SJCRH30 (cell line): ENCODE data around the gene UGT1A6. TPM values are rescaled to one million over a fixed set of nuclear protein-coding genes. Genes with fewer than 3 reads are reported as not detected.

Source experiments
- DNase-seq, 2 experiments: peaks; one replicate each; pipeline ENCODE4 v3.0.0-alpha.2; 2015 to 2020
- H3K27ac ChIP-seq: fragments of 250-450 bp; sonication (Bioruptor Pico); 2 replicates; pipeline ENCODE4 v1.5.1; 2020; ENCODE audit warnings: mild to moderate bottlenecking, moderate library complexity
- H3K27me3 ChIP-seq: fragments of 250-450 bp; sonication (Bioruptor Pico); 2 replicates; pipeline ENCODE4 v1.5.1; 2020; ENCODE audit warnings: mild to moderate bottlenecking, moderate library complexity
- H3K36me3 ChIP-seq: fragments of 250-450 bp; sonication (Bioruptor Pico); 2 replicates; pipeline ENCODE4 v1.5.1; 2020; ENCODE audit warnings: mild to moderate bottlenecking, moderate library complexity
- H3K4me1 ChIP-seq: fragments of 250-450 bp; sonication (Bioruptor Pico); 2 replicates; pipeline ENCODE4 v1.5.1; 2020; ENCODE audit warnings: mild to moderate bottlenecking, moderate library complexity
- H3K4me3 ChIP-seq: fragments of 250-450 bp; sonication (Bioruptor Pico); 2 replicates; pipeline ENCODE4 v1.5.1; 2020; ENCODE audit warnings: mild to moderate bottlenecking, moderate library complexity
- H3K9me3 ChIP-seq: fragments of 250-450 bp; sonication (Bioruptor Pico); replicated peaks from 2 replicates; pipeline ENCODE4 v1.5.1; 2020; ENCODE audit warnings: mild to moderate bottlenecking, moderate library complexity
- total RNA-seq: library from RNA; depleted of rRNA; stranded (reverse); fragments of >200 nt; shearing (Covaris generic); gene quantifications from 2 replicates; pipeline ENCODE4 v1.2.3, GENCODE V29; 2014

Gene UGT1A6
- total RNA-seq, 1 experiment from 2014 or later = not detected

DNA sequence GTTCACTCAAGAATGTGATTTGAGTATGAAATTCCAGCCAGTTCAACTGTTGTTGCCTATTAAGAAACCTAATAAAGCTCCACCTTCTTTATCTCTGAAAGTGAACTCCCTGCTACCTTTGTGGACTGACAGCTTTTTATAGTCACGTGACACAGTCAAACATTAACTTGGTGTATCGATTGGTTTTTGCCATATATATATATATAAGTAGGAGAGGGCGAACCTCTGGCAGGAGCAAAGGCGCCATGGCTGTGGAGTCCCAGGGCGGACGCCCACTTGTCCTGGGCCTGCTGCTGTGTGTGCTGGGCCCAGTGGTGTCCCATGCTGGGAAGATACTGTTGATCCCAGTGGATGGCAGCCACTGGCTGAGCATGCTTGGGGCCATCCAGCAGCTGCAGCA lies 67.4 kb downstream of the UGT1A6 start, which contains the start of gene UGT1A1:
UGT1A1 (plus strand) TSS at position 228 of the 400 bp plus-strand sequence; CDS start at position 246, 18 bp downstream.
- no peaks in the 10 kb centered on the region for H3K36me3 ChIP-seq
- no peaks in the 10 kb centered on the region for H3K4me1 ChIP-seq
- no peak within 1 kb of the TSS for H3K4me3 ChIP-seq
- H3K27ac ChIP-seq = no peak within 1 kb of the TSS
- no peaks in the 10 kb centered on the region for H3K9me3 ChIP-seq
- no peak for DNase-seq
- no peaks in the 10 kb centered on the region; the same call in 1 of the 2 replicates for H3K27me3 ChIP-seq

- Histone ChIP-seq H3K4me1 (no peaks in the 10 kb centered on the region), H3K27me3 (no peaks in the 10 kb centered on the region; the same call in 1 of the 2 replicates), H3K36me3 (no peaks in the 10 kb centered on the region), H3K4me3 (no peak overlapping the region), H3K27ac (no peak overlapping the region), H3K9me3 (no peaks in the 10 kb centered on the region)
- DNase-seq = no peak
Measured at GRCh38 chr2:233761040-233761769, 68.5 kb downstream of the UGT1A6 start.

- no peaks in the 10 kb centered on the region; the same call in 1 of the 2 replicates for H3K27me3 ChIP-seq
- no peak overlapping the region for H3K27ac ChIP-seq
- no peaks in the 10 kb centered on the region for H3K4me1 ChIP-seq
- no peaks in the 10 kb centered on the region for H3K36me3 ChIP-seq
- H3K4me3 ChIP-seq = no peak overlapping the region
- no peak for DNase-seq
- H3K9me3 ChIP-seq = no peaks in the 10 kb centered on the region
Measured at GRCh38 chr2:233764264-233764663, 71.6 kb downstream of the UGT1A6 start.

DNA sequence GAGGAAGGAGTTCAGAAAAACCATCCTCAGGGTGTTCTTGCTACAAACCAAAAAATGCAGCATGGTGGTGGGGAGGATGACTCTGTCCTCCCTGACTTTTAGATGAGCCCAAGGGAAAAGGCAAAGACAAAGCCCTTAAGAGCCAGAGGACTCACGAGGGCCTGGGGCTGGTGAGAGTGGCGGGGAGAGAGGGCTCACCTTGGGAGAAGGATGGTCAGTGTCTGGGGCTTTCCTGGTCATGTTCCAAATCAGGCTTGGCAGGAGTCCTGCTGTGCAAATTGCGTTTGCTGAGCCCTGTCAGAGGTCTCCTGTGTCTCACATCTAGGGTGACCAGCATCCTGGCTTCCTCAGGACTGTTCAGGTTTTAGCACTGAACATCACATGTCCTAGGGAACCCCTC lies 72.1 kb downstream of the UGT1A6 start:
- no peaks in the 10 kb centered on the region for H3K9me3 ChIP-seq
- no peaks in the 10 kb centered on the region; the same call in 1 of the 2 replicates for H3K27me3 ChIP-seq
- no peak overlapping the region for H3K4me3 ChIP-seq
- H3K27ac ChIP-seq = no peak overlapping the region
- H3K36me3 ChIP-seq = no peaks in the 10 kb centered on the region
- DNase-seq = no peak
- H3K4me1 ChIP-seq = no peaks in the 10 kb centered on the region

DNA sequence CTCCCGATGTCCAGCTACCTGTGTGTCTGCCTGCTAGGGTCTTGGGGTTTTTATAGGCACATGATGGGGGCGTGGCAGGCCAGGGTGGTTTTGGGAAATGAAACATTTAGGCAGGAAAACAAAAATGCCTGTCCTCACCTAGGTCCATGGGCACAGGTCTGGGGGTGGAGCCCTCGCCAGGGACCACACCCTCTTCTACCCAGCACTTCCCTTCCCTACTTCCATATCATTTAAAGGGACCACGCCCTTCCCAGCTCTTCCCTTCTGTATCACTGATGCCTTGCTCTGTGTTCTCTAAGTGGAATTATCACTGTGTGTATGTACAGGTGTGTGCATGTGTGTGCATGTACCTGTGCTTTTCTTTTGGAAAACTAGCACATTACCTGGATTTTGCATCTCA lies 73.7 kb downstream of the UGT1A6 start:
- H3K36me3 ChIP-seq = no peaks in the 10 kb centered on the region
- no peak overlapping the region for H3K27ac ChIP-seq
- no peaks in the 10 kb centered on the region for H3K9me3 ChIP-seq
- H3K4me1 ChIP-seq = no peaks in the 10 kb centered on the region
- DNase-seq = no peak
- H3K4me3 ChIP-seq = no peak overlapping the region
- peaks cover 8% of the 10 kb centered on the region; the same call in 1 of the 2 replicates for H3K27me3 ChIP-seq

DNA sequence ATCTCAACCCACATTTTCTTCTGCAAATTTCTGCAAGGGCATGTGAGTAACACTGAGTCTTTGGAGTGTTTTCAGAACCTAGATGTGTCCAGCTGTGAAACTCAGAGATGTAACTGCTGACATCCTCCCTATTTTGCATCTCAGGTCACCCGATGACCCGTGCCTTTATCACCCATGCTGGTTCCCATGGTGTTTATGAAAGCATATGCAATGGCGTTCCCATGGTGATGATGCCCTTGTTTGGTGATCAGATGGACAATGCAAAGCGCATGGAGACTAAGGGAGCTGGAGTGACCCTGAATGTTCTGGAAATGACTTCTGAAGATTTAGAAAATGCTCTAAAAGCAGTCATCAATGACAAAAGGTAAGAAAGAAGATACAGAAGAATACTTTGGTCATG lies 75.4 kb downstream of the UGT1A6 start:
- Histone ChIP-seq H3K36me3 (no peaks in the 10 kb centered on the region), H3K9me3 (no peaks in the 10 kb centered on the region)

DNA sequence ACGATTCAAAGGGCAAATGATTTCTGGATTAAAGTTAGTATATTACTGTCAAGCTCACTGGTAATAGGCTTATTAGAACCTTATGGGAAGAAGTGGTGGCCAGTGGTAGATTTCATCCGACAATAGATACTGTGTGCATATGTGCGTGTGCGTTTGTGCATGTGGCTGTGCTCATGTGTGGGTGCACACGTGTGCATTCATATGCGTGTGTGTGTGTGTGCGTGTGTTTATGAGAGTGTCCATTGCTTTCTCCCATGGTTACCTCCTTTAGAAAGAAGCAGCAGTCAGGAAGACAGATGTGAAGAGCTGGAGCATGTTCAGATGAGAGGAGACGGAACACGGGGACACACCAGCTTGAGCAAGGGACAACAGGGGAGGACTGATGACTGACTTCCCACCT lies 76.6 kb downstream of the UGT1A6 start:
- Histone ChIP-seq H3K9me3 (no peaks in the 10 kb centered on the region), H3K36me3 (no peaks in the 10 kb centered on the region), H3K4me1 (no peaks in the 10 kb centered on the region), H3K27me3 (peaks cover 8% of the 10 kb centered on the region; the same call in 1 of the 2 replicates), H3K27ac (no peak overlapping the region), H3K4me3 (no peak overlapping the region)
- DNase-seq = no peak

More for the DNA sequence above, 75.4 kb downstream of the UGT1A6 start:
- Histone ChIP-seq H3K27ac (no peak overlapping the region), H3K4me1 (no peaks in the 10 kb centered on the region), H3K27me3 (peaks cover 8% of the 10 kb centered on the region; the same call in 1 of the 2 replicates), H3K4me3 (no peak overlapping the region)
- DNase-seq = no peak

DNA sequence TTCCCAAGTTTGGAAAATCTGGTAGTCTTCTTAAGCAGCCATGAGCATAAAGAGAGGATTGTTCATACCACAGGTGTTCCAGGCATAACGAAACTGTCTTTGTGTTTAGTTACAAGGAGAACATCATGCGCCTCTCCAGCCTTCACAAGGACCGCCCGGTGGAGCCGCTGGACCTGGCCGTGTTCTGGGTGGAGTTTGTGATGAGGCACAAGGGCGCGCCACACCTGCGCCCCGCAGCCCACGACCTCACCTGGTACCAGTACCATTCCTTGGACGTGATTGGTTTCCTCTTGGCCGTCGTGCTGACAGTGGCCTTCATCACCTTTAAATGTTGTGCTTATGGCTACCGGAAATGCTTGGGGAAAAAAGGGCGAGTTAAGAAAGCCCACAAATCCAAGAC lies 79.5 kb downstream of the UGT1A6 start:
- H3K4me3 ChIP-seq = no peak overlapping the region
- peaks cover 8% of the 10 kb centered on the region; the same call in 1 of the 2 replicates for H3K27me3 ChIP-seq
- no peaks in the 10 kb centered on the region for H3K4me1 ChIP-seq
- H3K9me3 ChIP-seq = no peaks in the 10 kb centered on the region
- H3K36me3 ChIP-seq = no peaks in the 10 kb centered on the region
- no peak for DNase-seq
- H3K27ac ChIP-seq = no peak overlapping the region

GRCh38 chr2:233772583-233772982 lies 79.9 kb downstream of the UGT1A6 start:
- DNase-seq = no peak
- Histone ChIP-seq H3K4me1 (no peaks in the 10 kb centered on the region), H3K27me3 (peaks cover 8% of the 10 kb centered on the region; the same call in 1 of the 2 replicates), H3K4me3 (no peak overlapping the region), H3K9me3 (no peaks in the 10 kb centered on the region), H3K36me3 (no peaks in the 10 kb centered on the region), H3K27ac (no peak overlapping the region)

- no peaks in the 10 kb centered on the region for H3K9me3 ChIP-seq
- H3K4me1 ChIP-seq = no peaks in the 10 kb centered on the region
- H3K4me3 ChIP-seq = no peak overlapping the region
- peaks cover 8% of the 10 kb centered on the region; the same call in 1 of the 2 replicates for H3K27me3 ChIP-seq
- H3K36me3 ChIP-seq = no peaks in the 10 kb centered on the region
- H3K27ac ChIP-seq = no peak overlapping the region
- no peak for DNase-seq
Measured at GRCh38 chr2:233773854-233774253, 81.2 kb downstream of the UGT1A6 start.

GRCh38 chr2:233775414-233775813 lies 82.7 kb downstream of the UGT1A6 start:
- no peaks in the 10 kb centered on the region for H3K9me3 ChIP-seq
- H3K4me1 ChIP-seq = no peaks in the 10 kb centered on the region
- H3K36me3 ChIP-seq = no peaks in the 10 kb centered on the region
- no peak overlapping the region for H3K4me3 ChIP-seq
- no peak overlapping the region for H3K27ac ChIP-seq
- no peak for DNase-seq
- 0 out of 2 replicates have a peak, but pooled peaks cover 4% of the 10 kb centered on the region for H3K27me3 ChIP-seq

DNA sequence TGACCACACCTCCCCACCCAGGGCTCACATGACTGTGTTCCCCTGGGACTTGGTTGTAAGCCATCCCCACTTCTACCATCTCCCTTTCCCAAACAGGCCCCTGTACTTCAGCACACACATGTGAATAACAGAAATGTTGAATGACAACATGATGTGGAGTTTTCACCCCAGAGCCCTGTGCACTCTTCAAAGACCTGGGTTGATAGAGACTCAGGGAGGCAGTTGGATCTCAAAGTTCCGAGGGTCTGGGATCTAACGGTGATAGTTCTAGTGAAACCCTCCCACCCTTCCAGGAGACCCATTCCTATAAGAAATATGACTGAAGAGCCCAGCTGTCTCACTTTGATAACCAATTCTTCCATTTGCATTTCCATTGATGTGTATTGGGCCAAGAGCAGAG lies 85.3 kb downstream of the UGT1A6 start, which contains the start of gene MROH2A:
MROH2A (plus strand) TSS at position 301 of the 400 bp plus-strand sequence. CDS start 1,029 bp downstream, outside the sequence.
- Histone ChIP-seq H3K36me3 (no peaks in the 10 kb centered on the region), H3K9me3 (no peaks in the 10 kb centered on the region), H3K4me3 (no peak within 1 kb of the TSS), H3K27ac (no peak within 1 kb of the TSS), H3K4me1 (no peaks in the 10 kb centered on the region), H3K27me3 (no peaks in the 10 kb centered on the region)
- DNase-seq = no peak

- Histone ChIP-seq H3K4me3 (no peak overlapping the region), H3K4me1 (no peaks in the 10 kb centered on the region), H3K36me3 (no peaks in the 10 kb centered on the region), H3K9me3 (no peaks in the 10 kb centered on the region), H3K27ac (no peak overlapping the region), H3K27me3 (no peaks in the 10 kb centered on the region)
- DNase-seq = no peak
Measured at GRCh38 chr2:233779722-233780121, 87.0 kb downstream of the UGT1A6 start.

- H3K9me3 ChIP-seq = no peaks in the 10 kb centered on the region
Measured at GRCh38 chr2:233780771-233781170, 88.1 kb downstream of the UGT1A6 start.

DNA sequence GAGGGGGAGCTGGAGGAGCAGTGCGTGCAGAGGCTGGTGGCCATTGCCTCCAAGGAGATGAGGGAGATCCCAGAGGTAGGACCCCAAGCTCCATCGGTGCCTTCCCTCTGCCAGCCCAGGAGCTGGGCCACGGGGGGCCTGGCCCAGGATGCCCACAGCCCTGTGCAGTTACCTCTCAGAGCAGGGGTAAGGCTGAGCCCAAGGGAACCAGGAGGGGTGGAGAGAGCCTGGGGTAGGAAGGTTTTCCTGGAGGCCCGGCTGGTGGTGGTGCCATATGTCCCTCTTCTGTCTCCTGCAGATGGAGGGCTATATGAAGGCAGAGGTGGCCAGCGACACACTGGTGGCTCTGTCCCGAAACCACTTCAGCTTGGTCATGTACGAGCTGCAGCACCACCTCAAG lies 96.9 kb downstream of the UGT1A6 start:
- no peaks in the 10 kb centered on the region for H3K9me3 ChIP-seq
- no peak for DNase-seq
- no peaks in the 10 kb centered on the region for H3K27me3 ChIP-seq
- H3K4me1 ChIP-seq = no peaks in the 10 kb centered on the region
- no peak overlapping the region for H3K27ac ChIP-seq
- no peaks in the 10 kb centered on the region for H3K36me3 ChIP-seq
- no peak overlapping the region for H3K4me3 ChIP-seq

More at GRCh38 chr2:233780771-233781170, 88.1 kb downstream of the UGT1A6 start:
- no peak for DNase-seq
- no peak overlapping the region for H3K27ac ChIP-seq
- H3K4me1 ChIP-seq = no peaks in the 10 kb centered on the region
- H3K36me3 ChIP-seq = no peaks in the 10 kb centered on the region
- no peak overlapping the region for H3K4me3 ChIP-seq
- H3K27me3 ChIP-seq = no peaks in the 10 kb centered on the region
